Ishikawa (cell line): ENCODE results near the gene CUL7.
A peak's percentile ranks its signal among the peaks of the same experiment; 100 is the strongest.

Source experiments
- CEBPB ChIP-seq: IDR thresholded peaks from 2 replicates; pipeline ENCODE4 v1.6.1; 2012
- CREB1 ChIP-seq: IDR thresholded peaks from 2 replicates; pipeline ENCODE4 v1.6.1; 2012; ENCODE audit warnings: low read depth
- EGR1 ChIP-seq: IDR thresholded peaks from 2 replicates; pipeline ENCODE4 v1.6.1; 2012
- EP300 ChIP-seq: IDR thresholded peaks from 2 replicates; pipeline ENCODE4 v1.6.1; 2012; ENCODE audit warnings: borderline replicate concordance
- FOXM1 ChIP-seq: IDR thresholded peaks from 2 replicates; pipeline ENCODE4 v1.6.1; 2012; ENCODE audit warnings: low read depth, borderline replicate concordance
- MAX ChIP-seq: IDR thresholded peaks from 2 replicates; pipeline ENCODE4 v1.6.1; 2012
- NFIC ChIP-seq: IDR thresholded peaks from 2 replicates; pipeline ENCODE4 v1.6.1; 2012
- RAD21 ChIP-seq: IDR thresholded peaks from 2 replicates; pipeline ENCODE4 v1.6.1; 2012; ENCODE audit warnings: low read depth
- REST ChIP-seq: IDR thresholded peaks from 2 replicates; pipeline ENCODE4 v1.6.1; 2012; ENCODE audit warnings: low read depth, mild to moderate bottlenecking
- TAF1 ChIP-seq: IDR thresholded peaks from 2 replicates; pipeline ENCODE4 v1.6.1; 2012; ENCODE audit warnings: low read depth, mild to moderate bottlenecking
- TCF12 ChIP-seq: IDR thresholded peaks from 2 replicates; pipeline ENCODE4 v1.6.1; 2012; ENCODE audit warnings: low read depth
- TEAD4 ChIP-seq: IDR thresholded peaks from 2 replicates; pipeline ENCODE4 v1.6.1; 2012
- USF1 ChIP-seq: IDR thresholded peaks from 2 replicates; pipeline ENCODE4 v1.6.1; 2012
- YY1 ChIP-seq: IDR thresholded peaks from 2 replicates; pipeline ENCODE4 v1.6.1; 2012; ENCODE audit warnings: low read depth
- ZBTB7A ChIP-seq: IDR thresholded peaks from 2 replicates; pipeline ENCODE4 v1.6.1; 2012; ENCODE audit warnings: low read depth

The CUL7 gene

GRCh38 chr6:43060034-43060754 is 6.5 kb upstream of the CUL7 start:
- TF ChIP-seq EP300 (no peak), REST (no peak), USF1 (0 out of 2 replicates have a peak, but pooled peaks have one; percentile 15), NFIC (no peak)

GRCh38 chr6:43059168-43060033 is 5.8 kb upstream of the CUL7 start, which contains the start of the genes KLC4 and MRPL2:
TSS of gene KLC4 (plus strand) at chr6:43059631. CDS start at chr6:43061336, 1,705 bp downstream.
TSS of gene MRPL2 (minus strand) at chr6:43059434. CDS start at chr6:43059381, 53 bp downstream.
- TF ChIP-seq RAD21 (no peak), NFIC (0 out of 2 replicates have a peak, but pooled peaks have one; percentile 9), YY1 (peak; percentile 95), ZBTB7A (no peak), REST (no peak), USF1 (peak; percentile 80), TCF12 (no peak; the same call in none of the 2 replicates), CREB1 (peak; percentile 99), MAX (peak; percentile 67), TAF1 (peak; percentile 72; the same call in 1 of the 2 replicates)

- TF ChIP-seq NFIC (no peak), RAD21 (no peak), USF1 (no peak), REST (no peak), FOXM1 (no peak), TEAD4 (no peak), MAX (no peak), TAF1 (no peak), EGR1 (no peak), CREB1 (no peak), TCF12 (no peak), CEBPB (no peak), YY1 (no peak), ZBTB7A (no peak), EP300 (no peak)
These were observed 4.9 kb upstream of the CUL7 start for GRCh38 chr6:43058531-43058930.
